Neural crest cell (in vitro differentiated cells): Measurements from ENCODE around the gene SMKR1. TPM values are rescaled to one million over a fixed set of nuclear protein-coding genes. Genes with fewer than 3 reads are reported as not detected.
"Not testable (repeated sequence)": the region's sequence is repeated elsewhere in the genome, so short reads cannot be mapped to it uniquely, and the experiment has no call there.

ENCODE experiments used
- DNase-seq: peaks from one replicate; pipeline ENCODE4 v3.0.0; 2021; ENCODE audit warnings: low read depth, mixed read lengths, low spot score
- H3K27ac Mint-ChIP-seq: one replicate; pipeline ENCODE4 v1.8.0; 2021; ENCODE audit warnings: mild to moderate bottlenecking, mixed read lengths; ENCODE audit not compliant: unreplicated experiment
- H3K27me3 Mint-ChIP-seq: 2 replicates; pipeline ENCODE4 v1.8.0; 2021; ENCODE audit warnings: low read depth, mild to moderate bottlenecking, mixed read lengths
- H3K36me3 Mint-ChIP-seq: 2 replicates; pipeline ENCODE4 v1.8.0; 2021; ENCODE audit warnings: low read depth, mild to moderate bottlenecking, mixed read lengths
- H3K4me1 Mint-ChIP-seq: 2 replicates; pipeline ENCODE4 v1.8.0; 2021; ENCODE audit warnings: mixed read lengths
- H3K4me3 Mint-ChIP-seq: one replicate; pipeline ENCODE4 v1.8.0; 2021; ENCODE audit warnings: mild to moderate bottlenecking, mixed read lengths
- H3K9me3 Mint-ChIP-seq: 2 replicates; pipeline ENCODE4 v1.8.0; 2021; ENCODE audit warnings: mixed read lengths
- CTCF ChIP-seq: fragments of 200-600 bp; sonication (generic); conservative IDR thresholded peaks from 2 replicates; pipeline ENCODE4 v1.5.0; 2021; ENCODE audit warnings: antibody characterized with exemption, mild to moderate bottlenecking
- total RNA-seq: library from RNA; stranded (reverse); gene quantifications from 2 replicates; pipeline ENCODE4 v1.2.1, GENCODE V29; 2021

SMKR1 gene
- total RNA-seq, 1 donor from 2014 or later = 2.5 TPM

GRCh38 chr7:129522971-129523340 lies 20.6 kb downstream of the SMKR1 start:
- Mint-ChIP-seq H3K9me3 (no peaks in the 10 kb centered on the region), H3K36me3 (no peaks in the 10 kb centered on the region), H3K4me3 (no peak overlapping the region), H3K4me1 (no peaks in the 10 kb centered on the region), H3K27ac (no peak overlapping the region), H3K27me3 (peaks cover 10% of the 10 kb centered on the region)
- no peak for TF ChIP-seq CTCF
- DNase-seq = no peak

- Mint-ChIP-seq H3K4me1 (no peaks in the 10 kb centered on the region), H3K4me3 (no peak overlapping the region), H3K36me3 (no peaks in the 10 kb centered on the region), H3K9me3 (no peaks in the 10 kb centered on the region), H3K27ac (no peak overlapping the region), H3K27me3 (peaks cover 10% of the 10 kb centered on the region)
- DNase-seq = no peak
- no peak for TF ChIP-seq CTCF
Measured at GRCh38 chr7:129523924-129524323, 21.6 kb downstream of the SMKR1 start.

GRCh38 chr7:129524405-129524804 lies 22.1 kb downstream of the SMKR1 start:
- H3K4me3 Mint-ChIP-seq, H3K9me3 Mint-ChIP-seq, H3K27ac Mint-ChIP-seq, H3K4me1 Mint-ChIP-seq, DNase-seq, H3K36me3 Mint-ChIP-seq: not testable (repeated sequence)
- H3K27me3 Mint-ChIP-seq = peaks cover 10% of the 10 kb centered on the region

- H3K27ac Mint-ChIP-seq = no peak overlapping the region
Measured at GRCh38 chr7:129525225-129525862, 23.0 kb downstream of the SMKR1 start.

GRCh38 chr7:129529643-129530042 lies 27.3 kb downstream of the SMKR1 start:
- no peaks in the 10 kb centered on the region for H3K36me3 Mint-ChIP-seq
- no peaks in the 10 kb centered on the region for H3K9me3 Mint-ChIP-seq
- DNase-seq = no peak

More at GRCh38 chr7:129525225-129525862, 23.0 kb downstream of the SMKR1 start:
- Mint-ChIP-seq H3K27me3 (peaks cover 10% of the 10 kb centered on the region), H3K4me1 (no peaks in the 10 kb centered on the region), H3K4me3 (no peak overlapping the region), H3K9me3 (no peaks in the 10 kb centered on the region), H3K36me3 (no peaks in the 10 kb centered on the region)
- no peak for TF ChIP-seq CTCF
- DNase-seq = no peak

More at GRCh38 chr7:129529643-129530042, 27.3 kb downstream of the SMKR1 start:
- Mint-ChIP-seq H3K27ac (no peak overlapping the region), H3K4me1 (peaks cover 4% of the 10 kb centered on the region), H3K27me3 (no peaks in the 10 kb centered on the region), H3K4me3 (no peak overlapping the region)
- no peak for TF ChIP-seq CTCF
